Measurements from ENCODE around the gene ACACA.

The ACACA gene

GRCh38 chr17:37131669-37132611, 274.7 kb downstream of the ACACA start:
- Histone ChIP-seq H3K27me3 (ENCODE audit: control insufficient read depth, insufficient read depth, low read length) (no peaks in the 10 kb centered on the region), H3K9ac (ENCODE audit: low read depth, low read length) (no peak overlapping the region), H3K9me3 (ENCODE audit: control insufficient read depth, insufficient read depth, low read length) (no peaks in the 10 kb centered on the region), H3K4me1 (ENCODE audit: control insufficient read depth, insufficient read depth, low read length) (peaks cover 51% of the 10 kb centered on the region), H3K36me3 (ENCODE audit: control insufficient read depth, insufficient read depth, low read length) (peaks cover 27% of the 10 kb centered on the region), H3K27ac (ENCODE audit: low read depth, low read length) (peak overlapping the region; percentile 53), H3K4me3 (ENCODE audit: low read depth, low read length) (no peak overlapping the region)

- H3K4me1 ChIP-seq (ENCODE audit: control insufficient read depth, insufficient read depth, low read length) = peaks cover 47% of the 10 kb centered on the region
- peak overlapping the region; percentile 23; the same call in 1 of the 2 replicates for H3K9ac ChIP-seq (ENCODE audit: low read depth, low read length)
- H3K27ac ChIP-seq (ENCODE audit: low read depth, low read length) = peak overlapping the region; percentile 53
- no peaks in the 10 kb centered on the region for H3K9me3 ChIP-seq (ENCODE audit: control insufficient read depth, insufficient read depth, low read length)
- H3K4me3 ChIP-seq (ENCODE audit: low read depth, low read length) = no peak overlapping the region
- no peaks in the 10 kb centered on the region for H3K27me3 ChIP-seq (ENCODE audit: control insufficient read depth, insufficient read depth, low read length)
- H3K36me3 ChIP-seq (ENCODE audit: control insufficient read depth, insufficient read depth, low read length) = peaks cover 36% of the 10 kb centered on the region
These were observed 275.6 kb downstream of the ACACA start for GRCh38 chr17:37130984-37131446.

GRCh38 chr17:37124821-37125173, 281.8 kb downstream of the ACACA start:
- Histone ChIP-seq H3K27ac (ENCODE audit: low read depth, low read length) (peak overlapping the region; percentile 13), H3K4me3 (ENCODE audit: low read depth, low read length) (no peak overlapping the region), H3K4me1 (ENCODE audit: control insufficient read depth, insufficient read depth, low read length) (peaks cover 11% of the 10 kb centered on the region; the same call in 1 of the 2 replicates), H3K36me3 (ENCODE audit: control insufficient read depth, insufficient read depth, low read length) (peaks cover 82% of the 10 kb centered on the region), H3K9ac (ENCODE audit: low read depth, low read length) (no peak overlapping the region), H3K9me3 (ENCODE audit: control insufficient read depth, insufficient read depth, low read length) (no peaks in the 10 kb centered on the region), H3K27me3 (ENCODE audit: control insufficient read depth, insufficient read depth, low read length) (no peaks in the 10 kb centered on the region)

GRCh38 chr17:37123941-37124820, 282.5 kb downstream of the ACACA start:
- H3K9me3 ChIP-seq (ENCODE audit: control insufficient read depth, insufficient read depth, low read length) = no peaks in the 10 kb centered on the region
- peaks cover 78% of the 10 kb centered on the region for H3K36me3 ChIP-seq (ENCODE audit: control insufficient read depth, insufficient read depth, low read length)
- H3K9ac ChIP-seq (ENCODE audit: low read depth, low read length) = no peak overlapping the region
- H3K4me1 ChIP-seq (ENCODE audit: control insufficient read depth, insufficient read depth, low read length) = peaks cover 16% of the 10 kb centered on the region
- H3K4me3 ChIP-seq (ENCODE audit: low read depth, low read length) = no peak overlapping the region
- H3K27me3 ChIP-seq (ENCODE audit: control insufficient read depth, insufficient read depth, low read length) = no peaks in the 10 kb centered on the region
- H3K27ac ChIP-seq (ENCODE audit: low read depth, low read length) = peak overlapping the region; percentile 23

- H3K9ac ChIP-seq (ENCODE audit: low read depth, low read length) = no peak overlapping the region
- no peak overlapping the region for H3K27ac ChIP-seq (ENCODE audit: low read depth, low read length)
- peaks cover 76% of the 10 kb centered on the region for H3K36me3 ChIP-seq (ENCODE audit: control insufficient read depth, insufficient read depth, low read length)
- no peaks in the 10 kb centered on the region for H3K9me3 ChIP-seq (ENCODE audit: control insufficient read depth, insufficient read depth, low read length)
- H3K27me3 ChIP-seq (ENCODE audit: control insufficient read depth, insufficient read depth, low read length) = no peaks in the 10 kb centered on the region
- H3K4me3 ChIP-seq (ENCODE audit: low read depth, low read length) = no peak overlapping the region
- peaks cover 24% of the 10 kb centered on the region for H3K4me1 ChIP-seq (ENCODE audit: control insufficient read depth, insufficient read depth, low read length)
These were observed 283.2 kb downstream of the ACACA start for GRCh38 chr17:37123386-37123785.

- H3K27me3 ChIP-seq (ENCODE audit: control insufficient read depth, insufficient read depth, low read length) = no peaks in the 10 kb centered on the region
- no peaks in the 10 kb centered on the region for H3K9me3 ChIP-seq (ENCODE audit: control insufficient read depth, insufficient read depth, low read length)
- H3K4me3 ChIP-seq (ENCODE audit: low read depth, low read length) = no peak overlapping the region
- H3K36me3 ChIP-seq (ENCODE audit: control insufficient read depth, insufficient read depth, low read length) = peaks cover 65% of the 10 kb centered on the region
- no peak overlapping the region for H3K9ac ChIP-seq (ENCODE audit: low read depth, low read length)
- peaks cover 41% of the 10 kb centered on the region for H3K4me1 ChIP-seq (ENCODE audit: control insufficient read depth, insufficient read depth, low read length)
- no peak overlapping the region for H3K27ac ChIP-seq (ENCODE audit: low read depth, low read length)
These were observed 285.0 kb downstream of the ACACA start for GRCh38 chr17:37121616-37122015.

- H3K4me1 ChIP-seq (ENCODE audit: control insufficient read depth, insufficient read depth, low read length) = peaks cover 34% of the 10 kb centered on the region
- H3K9me3 ChIP-seq (ENCODE audit: control insufficient read depth, insufficient read depth, low read length) = no peaks in the 10 kb centered on the region
- H3K27ac ChIP-seq (ENCODE audit: low read depth, low read length) = peak overlapping the region; percentile 27
- no peaks in the 10 kb centered on the region for H3K27me3 ChIP-seq (ENCODE audit: control insufficient read depth, insufficient read depth, low read length)
- no peak overlapping the region for H3K9ac ChIP-seq (ENCODE audit: low read depth, low read length)
- H3K36me3 ChIP-seq (ENCODE audit: control insufficient read depth, insufficient read depth, low read length) = peaks cover 44% of the 10 kb centered on the region
- H3K4me3 ChIP-seq (ENCODE audit: low read depth, low read length) = no peak overlapping the region
These were observed 288.1 kb downstream of the ACACA start for GRCh38 chr17:37118366-37119137.

- Histone ChIP-seq H3K9me3 (ENCODE audit: control insufficient read depth, insufficient read depth, low read length) (no peaks in the 10 kb centered on the region), H3K9ac (ENCODE audit: low read depth, low read length) (peak overlapping the region; percentile 5; the same call in 1 of the 2 replicates), H3K27me3 (ENCODE audit: control insufficient read depth, insufficient read depth, low read length) (no peaks in the 10 kb centered on the region), H3K4me3 (ENCODE audit: low read depth, low read length) (peak overlapping the region; percentile 3; the same call in 1 of the 2 replicates), H3K4me1 (ENCODE audit: control insufficient read depth, insufficient read depth, low read length) (peaks cover 34% of the 10 kb centered on the region), H3K27ac (ENCODE audit: low read depth, low read length) (peak overlapping the region; percentile 19), H3K36me3 (ENCODE audit: control insufficient read depth, insufficient read depth, low read length) (peaks cover 44% of the 10 kb centered on the region)
These were observed 289.1 kb downstream of the ACACA start for GRCh38 chr17:37117373-37118142.

- Histone ChIP-seq H3K9me3 (ENCODE audit: control insufficient read depth, insufficient read depth, low read length) (no peaks in the 10 kb centered on the region), H3K9ac (ENCODE audit: low read depth, low read length) (no peak overlapping the region), H3K4me1 (ENCODE audit: control insufficient read depth, insufficient read depth, low read length) (peaks cover 34% of the 10 kb centered on the region), H3K27me3 (ENCODE audit: control insufficient read depth, insufficient read depth, low read length) (no peaks in the 10 kb centered on the region), H3K4me3 (ENCODE audit: low read depth, low read length) (no peak overlapping the region), H3K36me3 (ENCODE audit: control insufficient read depth, insufficient read depth, low read length) (peaks cover 44% of the 10 kb centered on the region), H3K27ac (ENCODE audit: low read depth, low read length) (peak overlapping the region; percentile 26)
These were observed 289.9 kb downstream of the ACACA start for GRCh38 chr17:37116671-37117185.

All from HUES48 (cell line).